Spleen (tissue), 7 donors: ENCODE data around the gene PRR30.

Experiments used
- CTCF ChIP-seq, 11 experiments: fragments of 200-600 bp in 7 of 11; fragments of 450-650 bp in 4 of 11; sonication (generic) in 4 of 11; IDR thresholded peaks in 8 of 11; conservative IDR thresholded peaks in 3 of 11; 1 replicate in 7 of 11; 2 replicates in 4 of 11; pipeline versions ENCODE4 v1.4.0 to v1.8.0; 2016 to 2021; ENCODE audit warnings: antibody characterized with exemption in 11 of 11, inconsistent platforms in 4 of 11, mild to moderate bottlenecking in 1 of 11
- POLR2A ChIP-seq, 3 donors: fragments of 450-650 bp; IDR thresholded peaks; one replicate each; pipeline ENCODE4 v1.5.1; 2017; ENCODE audit warnings: antibody characterized with exemption in 3 of 3, mild to moderate bottlenecking in 1 of 3
- donor health status: DM: no; HTN: no; CAD: no; lungs with moderate emphysema.
- donor health status: DM: no; HTN: no; CAD: no.
- donor health status: DM: no; HTN: no; CAD: no.

GRCh38 chr2:27185331-27186026 is 46.3 kb upstream of the PRR30 start:
- TF ChIP-seq CTCF (IDR thresholded peaks at IDR 0.05 in 8 of 11, conservative IDR thresholded peaks at IDR 0.05 in 3 of 11) (no peak), POLR2A (IDR thresholded peaks at IDR 0.05) (no peak)
